GM19397 (cell line): Measurements from ENCODE around the gene RTN4.

Experiments
- ATAC-seq: cut with Tn5 transposase; IDR thresholded peaks from one replicate; pipeline ENCODE4 v1.9.1; 2021; ENCODE audit warnings: mild to moderate bottlenecking, moderate library complexity; ENCODE audit not compliant: unreplicated experiment

RTN4 gene

GRCh38 chr2:54928719-54929118 lies 121.5 kb downstream of the RTN4 start:
- no peak for ATAC-seq

- ATAC-seq = no peak
These were observed 122.3 kb downstream of the RTN4 start for GRCh38 chr2:54927751-54928615.

GRCh38 chr2:54927085-54927750 lies 123.0 kb downstream of the RTN4 start:
- ATAC-seq = no peak

- ATAC-seq = no peak
These were observed 125.2 kb downstream of the RTN4 start for GRCh38 chr2:54925022-54925421.

GRCh38 chr2:54924121-54924520 lies 126.1 kb downstream of the RTN4 start:
- no peak for ATAC-seq
